GM12892 (cell line): Measurements from ENCODE around the gene RPS14.

ENCODE experiments used
- POLR2A ChIP-seq: IDR thresholded peaks from 2 replicates; pipeline ENCODE4 v1.6.1; 2011; ENCODE audit warnings: low read depth, low read length, control low read depth
- TAF1 ChIP-seq: IDR thresholded peaks from 2 replicates; pipeline ENCODE4 v1.6.1; 2011; ENCODE audit warnings: low read depth, mild to moderate bottlenecking, control low read depth, low read length, borderline replicate concordance

GRCh38 chr5:150465927-150466326, 16.4 kb upstream of the RPS14 start:
- TF ChIP-seq POLR2A: no peak
- TF ChIP-seq TAF1: no peak
